NCI-H1694 treated with DMSO at 0.1 percent for 48 hours (cell line): ENCODE measurements around the gene PACSIN2.
"Not testable (repeated sequence)": the region's sequence is repeated elsewhere in the genome, so short reads cannot be mapped to it uniquely, and the experiment has no call there.

Experiments
- DNase-seq: peaks from one replicate; lab custom pipeline; 2025; lab: John Stamatoyannopoulos, UW

The PACSIN2 gene

GRCh38 chr22:42992092-42992491, 22.9 kb downstream of the PACSIN2 start:
- no peak for DNase-seq

GRCh38 chr22:42991010-42991651, 23.8 kb downstream of the PACSIN2 start:
- no peak for DNase-seq

DNA sequence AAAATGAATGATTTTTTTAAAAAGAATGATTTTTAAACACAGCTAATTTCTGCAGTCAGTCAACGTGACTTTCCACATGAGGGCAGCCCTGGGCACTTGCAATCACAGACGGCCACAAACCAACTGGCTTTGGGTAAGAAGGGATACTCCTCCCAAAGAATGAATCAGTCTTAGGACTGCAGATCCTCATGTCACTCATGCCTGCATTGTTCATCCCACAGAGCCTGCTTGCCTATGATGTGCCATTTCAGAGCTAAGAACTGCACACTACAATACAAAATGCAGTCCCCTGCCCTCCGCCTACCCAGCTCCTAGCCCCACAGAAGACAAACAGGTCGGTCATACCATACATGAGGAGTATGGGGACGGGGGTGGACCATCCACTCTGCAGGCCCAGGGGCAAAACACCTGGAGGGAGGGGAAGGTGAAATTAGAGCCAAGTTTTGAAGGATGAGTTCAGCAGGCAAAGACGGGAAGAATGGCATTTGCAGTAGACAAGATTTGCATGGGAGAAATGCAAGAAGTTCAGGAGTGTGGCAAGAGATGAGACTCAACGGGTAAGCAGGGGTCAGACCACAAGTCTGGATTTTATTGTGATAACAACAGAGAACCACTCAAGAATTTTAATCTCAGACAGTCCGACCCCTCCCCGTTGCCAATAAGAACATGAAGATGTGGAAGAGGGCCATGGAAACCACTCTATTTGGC, 24.7 kb downstream of the PACSIN2 start:
- DNase-seq: no peak

DNA sequence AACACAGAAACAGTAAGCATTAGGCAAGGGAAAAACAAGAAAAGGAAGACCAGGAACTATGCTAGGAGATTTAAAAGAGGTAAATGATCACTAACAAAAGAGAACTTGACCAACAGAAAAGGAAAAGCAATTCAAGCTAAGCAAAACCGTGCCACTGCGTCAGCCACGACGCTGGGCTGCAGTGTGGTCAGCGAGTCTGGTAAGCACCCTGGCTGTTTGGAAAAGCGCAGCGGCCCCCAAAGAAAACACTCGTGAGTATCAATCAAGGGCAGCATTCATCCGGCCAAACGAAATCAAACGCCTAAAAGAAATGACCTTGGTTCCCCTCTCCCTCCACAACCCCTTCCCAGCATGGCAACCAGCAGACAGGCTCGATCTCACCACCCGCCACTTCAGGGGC, 28.8 kb downstream of the PACSIN2 start:
- DNase-seq: no peak

- no peak for DNase-seq
These were observed 29.4 kb downstream of the PACSIN2 start for GRCh38 chr22:42985531-42985905.

- no peak for DNase-seq
These were observed 30.0 kb downstream of the PACSIN2 start for GRCh38 chr22:42984814-42985530.

- DNase-seq: no peak
These were observed 30.6 kb downstream of the PACSIN2 start for GRCh38 chr22:42984397-42984796.

DNA sequence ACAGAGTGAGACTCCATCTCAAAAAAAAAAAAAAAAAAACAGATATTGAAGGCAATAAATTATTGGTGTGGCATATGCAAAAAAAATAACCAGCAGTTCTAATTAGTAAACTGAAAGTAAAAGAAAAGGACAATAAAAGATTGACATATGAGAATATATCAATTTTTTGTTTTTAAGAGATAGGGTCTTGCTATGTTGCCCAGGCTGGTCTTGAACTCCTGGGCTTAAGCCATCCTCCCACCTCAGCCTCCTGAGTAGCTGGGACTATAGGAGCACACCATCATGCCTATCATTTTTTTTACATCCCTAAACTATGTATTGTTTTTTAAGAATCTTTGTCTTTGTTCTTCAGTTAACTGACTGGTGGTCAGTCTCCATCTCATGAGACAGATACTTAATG, 31.5 kb downstream of the PACSIN2 start:
- DNase-seq: no peak

DNA sequence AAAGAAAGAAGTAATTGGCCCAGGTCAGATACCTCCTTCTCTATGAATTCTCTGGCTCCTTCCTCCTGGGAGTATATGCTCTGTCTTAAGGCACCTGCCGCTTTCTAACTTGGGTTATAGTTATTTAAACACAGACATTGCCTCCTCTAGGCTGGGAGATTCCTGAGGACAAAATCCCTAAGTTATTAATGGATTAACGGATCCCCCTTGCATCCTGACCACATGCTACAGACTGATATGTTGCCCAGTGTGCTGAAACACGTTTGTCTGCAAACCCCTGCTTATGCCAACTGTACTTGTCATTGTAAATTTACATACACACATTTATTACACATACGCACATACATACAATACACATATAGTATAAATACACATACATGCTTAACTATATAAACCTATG, 35.3 kb downstream of the PACSIN2 start:
- DNase-seq: no peak

- no peak for DNase-seq
These were observed 36.4 kb downstream of the PACSIN2 start for GRCh38 chr22:42978453-42979103.

- DNase-seq: no peak
These were observed 37.4 kb downstream of the PACSIN2 start for GRCh38 chr22:42977569-42977968.

GRCh38 chr22:42976217-42976933, 38.6 kb downstream of the PACSIN2 start:
- no peak for DNase-seq

DNA sequence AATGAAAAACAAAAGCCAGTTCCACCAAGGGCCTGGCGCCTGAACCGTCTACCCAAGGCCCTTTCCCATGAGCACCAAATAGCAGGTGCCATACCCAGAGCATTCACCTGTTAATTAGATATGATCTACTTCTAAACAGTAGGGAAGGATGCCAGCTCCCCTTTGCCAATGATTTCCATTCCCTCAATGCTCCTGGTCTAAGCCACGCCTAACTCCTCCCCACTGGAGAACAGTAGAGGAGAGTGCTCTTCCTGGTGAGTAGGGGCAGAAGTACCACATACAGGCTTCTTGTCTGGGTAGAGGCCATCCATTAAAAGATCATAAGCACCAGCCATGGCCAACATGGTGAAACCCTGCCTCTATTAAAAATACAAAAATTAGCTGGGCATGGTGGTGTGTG, 40.7 kb downstream of the PACSIN2 start:
- DNase-seq: no peak

DNA sequence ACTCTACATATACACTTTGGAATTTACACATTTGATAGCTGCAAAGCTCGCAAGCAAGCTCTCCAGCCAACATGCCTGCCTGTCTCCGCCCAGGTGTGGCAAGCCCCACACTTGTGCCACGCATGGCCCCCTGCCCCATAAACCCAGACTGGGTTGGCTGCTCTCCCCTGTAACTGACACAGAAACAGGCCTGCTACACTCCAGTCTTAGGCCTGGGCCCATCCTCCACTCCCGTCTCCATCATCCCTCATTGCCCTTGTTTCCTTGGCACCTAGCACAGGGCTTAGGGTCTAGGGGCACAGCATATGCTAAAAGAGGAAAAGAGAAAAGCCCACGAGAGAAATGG, 41.4 kb downstream of the PACSIN2 start:
- no peak for DNase-seq

GRCh38 chr22:42972649-42973535, 42.1 kb downstream of the PACSIN2 start:
- DNase-seq: no peak

GRCh38 chr22:42971473-42971860, 43.5 kb downstream of the PACSIN2 start:
- not testable (repeated sequence) for DNase-seq

DNA sequence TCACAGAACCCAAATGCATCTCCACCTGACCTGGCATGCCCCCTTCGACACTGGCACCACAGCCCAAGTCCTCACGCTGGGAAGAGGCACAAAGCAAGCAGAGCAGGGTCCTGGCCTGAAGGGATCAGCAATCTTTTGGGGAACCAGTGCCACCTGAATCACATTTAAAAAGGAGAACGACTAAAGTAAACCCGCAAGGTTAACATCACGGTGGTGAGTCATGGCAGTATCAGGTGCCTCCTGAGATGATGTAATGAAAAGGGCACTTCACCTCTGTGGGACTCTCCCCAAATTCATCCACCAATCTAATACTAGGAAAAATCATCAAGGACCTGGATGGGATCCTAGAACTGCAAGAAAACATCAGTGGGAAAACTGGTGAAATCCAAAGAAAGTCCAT, 44.9 kb downstream of the PACSIN2 start:
- DNase-seq: no peak

- no peak for DNase-seq
These were observed 45.5 kb downstream of the PACSIN2 start for GRCh38 chr22:42969348-42969975.

DNA sequence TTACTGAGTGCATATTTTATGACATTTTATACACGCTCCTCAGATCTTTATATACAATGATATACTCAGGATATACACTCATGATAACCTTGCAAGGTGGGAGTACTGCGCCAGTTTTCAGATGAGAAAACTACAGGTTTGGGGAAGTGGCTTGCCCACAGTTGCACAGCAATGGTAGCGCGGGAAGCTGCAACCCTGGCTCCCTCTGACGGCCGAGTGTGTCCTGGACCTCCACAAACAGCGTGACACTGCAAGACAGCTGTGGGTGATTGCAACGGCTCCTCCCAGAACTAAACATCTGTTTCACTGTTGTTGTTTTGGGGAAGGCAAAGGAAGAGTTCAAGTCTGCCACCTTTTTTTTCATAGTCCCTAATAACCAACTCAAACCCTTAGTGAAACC, 47.0 kb downstream of the PACSIN2 start:
- DNase-seq: no peak

- DNase-seq: no peak
These were observed 47.9 kb downstream of the PACSIN2 start for GRCh38 chr22:42967005-42967404.

- DNase-seq: no peak
These were observed 48.5 kb downstream of the PACSIN2 start for GRCh38 chr22:42966497-42966896.
